HG03457 (cell line): Measurements from ENCODE around the gene TESPA1.
"Not testable (repeated sequence)": the region's sequence is repeated elsewhere in the genome, so short reads cannot be mapped to it uniquely, and the experiment has no call there.

Source experiments
- ATAC-seq: cut with Tn5 transposase; IDR thresholded peaks from one replicate; pipeline ENCODE4 v1.9.1; 2021; ENCODE audit warnings: moderate number of reproducible peaks; ENCODE audit not compliant: unreplicated experiment

Gene TESPA1

GRCh38 chr12:54949073-54949711 is 35.4 kb downstream of the TESPA1 start:
- no peak for ATAC-seq

- no peak for ATAC-seq
These were observed 36.4 kb downstream of the TESPA1 start for GRCh38 chr12:54948171-54948570.

- no peak for ATAC-seq
These were observed 39.5 kb downstream of the TESPA1 start for GRCh38 chr12:54945082-54945481.

DNA sequence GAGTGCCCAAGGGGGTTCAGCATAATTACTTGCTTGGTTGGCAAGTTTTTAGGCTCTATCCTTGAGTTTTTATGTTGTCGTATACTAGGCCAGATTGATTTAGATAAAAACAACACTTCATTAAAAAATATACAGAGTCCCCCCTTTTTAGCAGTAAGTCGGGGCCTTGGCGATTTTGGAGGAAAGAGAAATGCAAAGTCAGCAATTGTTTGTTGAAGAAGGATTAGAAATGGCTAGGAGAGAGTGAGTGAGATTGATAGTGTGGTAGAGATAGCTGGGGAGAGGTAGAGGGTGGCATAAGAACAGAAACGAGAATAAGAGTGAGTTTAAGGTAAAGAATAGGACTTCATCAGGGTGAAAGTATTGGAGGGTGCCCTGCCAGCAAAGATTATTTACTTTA is 41.3 kb downstream of the TESPA1 start:
- ATAC-seq, result not testable (repeated sequence)

DNA sequence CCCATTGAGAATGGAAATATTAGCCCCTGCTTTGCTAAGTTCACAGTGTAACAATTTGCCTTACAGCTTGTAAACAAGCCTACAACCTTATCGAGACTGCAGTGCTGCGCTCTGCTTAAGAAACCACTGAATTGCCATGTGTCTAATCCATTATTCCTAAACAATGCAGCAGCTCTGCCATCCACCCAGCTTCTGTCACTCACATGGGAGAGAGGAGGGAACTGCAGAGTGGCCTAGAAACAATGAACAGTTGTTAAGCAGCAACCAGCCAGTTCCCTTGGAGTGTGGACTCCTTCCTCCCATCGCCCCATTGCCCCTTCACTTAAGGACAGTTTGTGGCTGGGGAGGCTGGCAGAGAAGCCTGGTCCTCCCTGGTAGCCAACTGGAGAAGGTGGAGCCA is 42.9 kb downstream of the TESPA1 start:
- ATAC-seq, result no peak

- ATAC-seq, result no peak
These were observed 43.7 kb downstream of the TESPA1 start for GRCh38 chr12:54940727-54941315.

- no peak for ATAC-seq
These were observed 46.6 kb downstream of the TESPA1 start for GRCh38 chr12:54937929-54938328.

- ATAC-seq, result no peak
These were observed 47.2 kb downstream of the TESPA1 start for GRCh38 chr12:54937376-54937775.

DNA sequence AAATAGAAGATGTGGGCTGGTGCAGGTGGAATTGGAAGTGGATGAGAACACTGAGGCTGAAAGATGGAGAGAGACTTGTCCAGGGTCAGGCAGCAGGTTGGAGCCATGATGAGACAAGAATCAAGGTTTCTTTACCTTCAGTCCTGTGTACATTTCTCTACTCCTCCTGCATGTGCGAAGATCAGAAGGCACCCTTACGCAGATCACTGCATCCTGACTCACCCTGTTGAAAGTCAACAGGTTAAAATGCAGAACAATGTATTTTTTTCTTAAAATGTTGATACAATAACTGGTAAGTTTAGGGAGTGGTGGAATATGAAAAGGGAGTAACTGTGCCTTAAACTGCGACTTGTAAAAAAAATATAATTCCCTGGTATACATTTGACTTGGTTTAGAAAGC is 47.8 kb downstream of the TESPA1 start:
- no peak for ATAC-seq

GRCh38 chr12:54935235-54935951 is 49.2 kb downstream of the TESPA1 start:
- peak; percentile 93 for ATAC-seq

DNA sequence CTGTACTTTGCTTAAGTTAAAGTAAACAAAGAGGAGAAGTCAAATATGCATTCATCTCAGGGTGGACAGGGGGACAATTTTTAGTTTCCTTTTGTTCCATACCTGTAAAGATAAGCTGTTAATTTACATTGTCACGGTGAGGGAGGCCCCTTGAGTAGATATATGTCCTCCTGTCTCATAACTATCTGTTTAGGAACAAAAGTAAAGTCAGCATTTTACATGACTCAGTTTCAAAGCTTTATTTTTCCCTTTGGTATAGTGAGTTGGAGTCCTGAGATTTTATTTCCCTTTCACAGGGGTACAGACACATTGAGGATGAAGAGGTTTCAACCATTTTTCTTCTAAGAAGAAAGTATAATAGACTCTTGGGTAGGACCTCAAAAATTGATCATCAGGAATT is 50.1 kb downstream of the TESPA1 start:
- ATAC-seq, result no peak

DNA sequence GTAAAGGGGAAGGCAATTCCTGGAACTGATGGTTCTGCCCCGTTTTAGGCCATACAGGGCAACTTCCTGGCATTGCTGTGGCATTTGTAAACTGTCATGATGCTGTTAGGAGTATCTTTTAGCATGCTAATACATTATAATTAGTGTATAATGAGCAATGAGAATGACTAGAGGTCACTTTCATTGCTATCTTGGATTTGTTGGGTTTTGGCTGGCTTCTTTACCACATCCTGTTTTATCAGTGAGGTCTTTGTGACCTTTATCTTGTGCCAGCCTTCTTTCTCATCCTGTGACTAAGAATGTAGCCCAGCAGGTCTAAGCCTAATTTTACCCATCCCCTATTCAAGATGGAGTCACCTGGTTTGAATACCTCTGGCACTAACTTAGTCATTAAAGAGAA is 51.2 kb downstream of the TESPA1 start:
- no peak for ATAC-seq

GRCh38 chr12:54932691-54933090 is 51.9 kb downstream of the TESPA1 start:
- no peak for ATAC-seq

- no peak for ATAC-seq
These were observed 52.5 kb downstream of the TESPA1 start for GRCh38 chr12:54932038-54932437.

DNA sequence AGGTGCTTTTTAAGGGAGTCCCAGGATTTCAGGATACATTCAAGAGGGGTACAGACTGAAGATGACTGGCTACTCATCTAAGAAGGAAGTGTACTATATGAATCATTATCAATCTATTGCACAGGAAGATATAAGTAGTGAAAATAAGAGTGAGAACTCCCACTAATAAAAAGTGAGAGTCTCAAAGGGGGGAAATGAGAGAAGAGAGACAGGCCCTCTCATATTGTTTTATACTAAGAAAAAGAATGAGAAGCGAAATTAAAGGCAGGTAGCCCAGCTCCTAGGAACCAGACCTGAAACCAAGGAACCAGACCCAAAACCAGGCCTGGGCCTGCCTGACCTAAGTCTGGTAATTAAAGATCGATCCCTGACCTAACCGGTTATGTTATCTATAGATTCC is 54.6 kb downstream of the TESPA1 start:
- no peak for ATAC-seq

DNA sequence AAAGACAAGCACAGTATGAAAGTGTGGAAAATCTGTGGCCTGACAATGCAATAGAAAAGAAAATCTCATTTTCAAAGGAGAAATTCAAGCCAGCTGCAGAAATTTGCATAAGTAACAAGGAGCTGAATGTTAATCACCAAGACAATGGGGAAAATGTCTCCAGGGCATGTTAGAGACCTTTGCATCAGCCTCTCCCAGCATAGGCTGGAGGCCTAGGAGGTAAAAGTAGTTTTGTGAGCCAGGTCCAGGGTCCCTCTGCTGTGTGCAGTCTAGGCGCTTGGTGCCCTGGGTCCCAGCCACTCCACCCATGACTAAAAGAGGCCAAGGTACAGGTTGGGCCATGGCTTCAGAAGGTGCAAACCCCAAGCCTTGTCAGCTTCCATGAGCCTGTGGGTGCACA is 58.3 kb downstream of the TESPA1 start:
- no peak for ATAC-seq

DNA sequence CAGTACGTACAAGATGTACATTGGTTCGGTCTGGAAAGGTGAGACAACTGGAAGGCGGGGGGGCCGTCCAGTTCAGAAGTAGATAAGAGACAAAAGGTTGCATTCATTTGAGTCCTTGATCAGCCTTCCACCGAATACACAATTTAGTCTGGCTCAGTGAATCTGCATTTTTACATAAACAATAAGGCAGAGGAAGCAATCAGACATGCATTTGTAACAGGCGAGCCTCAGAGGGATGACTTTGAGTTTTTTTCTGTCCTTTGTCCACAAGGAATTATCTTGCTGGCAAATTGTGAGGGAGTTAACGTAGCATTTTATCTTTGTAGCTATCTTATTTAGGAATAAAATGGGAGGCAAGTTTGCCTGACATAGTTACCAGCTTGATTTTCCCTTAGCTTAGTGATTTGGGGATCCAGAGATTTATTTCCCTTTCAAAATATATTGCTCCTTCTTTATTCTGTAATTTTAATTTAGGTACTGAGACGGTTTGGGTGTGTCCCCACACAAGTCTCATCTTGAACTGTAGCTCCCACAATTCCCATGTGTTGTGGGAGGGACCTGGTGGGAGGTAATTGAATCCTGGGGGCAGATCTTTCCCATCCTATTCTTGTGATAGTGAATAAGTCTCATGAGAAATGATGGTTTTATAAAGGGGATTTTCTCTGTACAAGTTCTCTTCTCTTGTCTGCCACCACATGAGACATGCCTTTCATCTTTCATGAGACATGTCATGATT is 59.4 kb downstream of the TESPA1 start:
- ATAC-seq, result no peak

DNA sequence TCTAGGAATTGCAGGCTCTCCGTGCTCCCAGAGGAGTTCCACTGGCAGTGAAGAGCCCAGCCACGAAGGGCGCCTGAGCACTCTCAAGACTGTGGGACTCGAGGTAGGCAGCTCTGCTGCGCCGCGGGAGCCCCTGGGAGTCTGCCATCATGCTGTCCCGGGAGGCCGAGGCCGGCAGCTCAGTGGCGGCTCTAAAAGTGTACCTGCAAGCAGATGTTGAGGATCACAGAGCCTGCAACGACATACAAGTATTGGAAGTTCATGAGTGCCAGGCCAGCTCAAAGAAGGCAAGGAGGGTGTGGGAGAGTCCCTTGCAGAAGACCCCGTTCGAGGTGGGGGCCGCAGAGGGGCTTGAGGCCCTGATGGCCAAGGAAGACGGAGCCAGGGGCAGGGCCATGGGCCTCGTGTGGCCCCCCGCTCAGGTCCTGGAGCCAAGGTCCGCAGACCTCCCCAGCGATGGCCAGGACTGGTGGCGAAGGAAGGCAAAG is 67.5 kb downstream of the TESPA1 start:
- ATAC-seq, result no peak
